Right ventricle myocardium inferior (tissue), 1 donor: Measurements from ENCODE around the gene CFAP298. TPM values are rescaled to one million over a fixed set of nuclear protein-coding genes. Genes with fewer than 3 reads are reported as not detected.
"Not testable (repeated sequence)": the region's sequence is repeated elsewhere in the genome, so short reads cannot be mapped to it uniquely, and the experiment has no call there.

Experiments used
- ATAC-seq: fragments of 200-7000 bp; cut with Tn5 transposase; one replicate; pipeline ENCODE4 v1.9.1; 2020; ENCODE audit warnings: mild to moderate bottlenecking, moderate library complexity
- DNase-seq: peaks from one replicate; pipeline ENCODE4 v3.0.0; 2021; ENCODE audit errors: missing footprints
- intact Hi-C: fragments of 100-400 bp; cut with DNase I; formaldehyde crosslinking; loops from one replicate; pipeline ENCODE4 v1.11.0; 2022
- long read RNA-seq: library from polyadenylated mRNA; unstranded; transcript quantifications from one replicate; pipeline ENCODE4 v2.0.0, GENCODE V29; 2021
- total RNA-seq: library from RNA; stranded (reverse); fragmentation: NEBNext Ultra II Directional; extraction: Animal tissue kit (Norgen Biotek cat#: 25700); gene quantifications from one replicate; pipeline ENCODE4 v1.2.1, GENCODE V29; 2021
- donor health status: DM: no; HTN: yes; CAD: no; lungs with severe emphysema.

The CFAP298 gene
- total RNA-seq: 18.4 TPM
- long read RNA-seq, transcript CFAP298-201 (7 exons, 1,692 nt): major isoform, 8 of 10 reads
- long read RNA-seq, partial matches to known transcripts: 0 of 10 reads
- long read RNA-seq, other reads (novel, unspliced or antisense): 2 of 10 reads

- intact Hi-C loops: loop anchor here (5.0 kb wide), 1 partner anchor 200 kb away; the partner anchor contains the start of gene EVA1C
- peak; percentile 91 for DNase-seq
- peak; percentile 96 for ATAC-seq
These were observed at the start of gene CFAP298 for GRCh38 chr21:32612075-32612998. CFAP298 (minus strand) TSS chr21:32612377; CDS start chr21:32612243, 134 bp downstream.

- intact Hi-C loops: not testable (repeated sequence)
These were observed 49.0 kb upstream of the CFAP298 start for GRCh38 chr21:32661026-32661782.

GRCh38 chr21:32658524-32658923, 46.3 kb upstream of the CFAP298 start:
- DNase-seq (no peak), ATAC-seq (no peak)
- intact Hi-C loops: no loop called here

More at GRCh38 chr21:32661026-32661782, 49.0 kb upstream of the CFAP298 start:
- ATAC-seq, DNase-seq: not testable (repeated sequence)

GRCh38 chr21:32653326-32653901, 41.2 kb upstream of the CFAP298 start:
- ATAC-seq (no peak), DNase-seq (no peak)
- intact Hi-C loops: loop anchor here (5.0 kb wide), 1 partner anchor 174 kb away; no protein-coding TSS in a partner anchor

- DNase-seq: no peak
- ATAC-seq: no peak
- intact Hi-C loops: no loop called here
These were observed 36.0 kb upstream of the CFAP298 start for GRCh38 chr21:32648165-32648564.

- ATAC-seq: no peak
- no peak for DNase-seq
- intact Hi-C loops: no loop called here
These were observed 33.3 kb upstream of the CFAP298 start for GRCh38 chr21:32645261-32646182.

GRCh38 chr21:32641710-32642698, 29.8 kb upstream of the CFAP298 start:
- DNase-seq (no peak), ATAC-seq (no peak)
- intact Hi-C loops: no loop called here

GRCh38 chr21:32626621-32627196, 14.5 kb upstream of the CFAP298 start:
- DNase-seq (no peak), ATAC-seq (no peak)
- intact Hi-C loops: no loop called here

GRCh38 chr21:32618218-32618617, 6.0 kb upstream of the CFAP298 start:
- DNase-seq, ATAC-seq, intact Hi-C loops: not testable (repeated sequence)

- intact Hi-C loops: loop anchor here (5.0 kb wide), 1 partner anchor 201 kb away; the partner anchor contains the start of gene EVA1C
- DNase-seq (no peak), ATAC-seq (no peak)
These were observed 1.4 kb upstream of the CFAP298 start for GRCh38 chr21:32613436-32614043.

- ATAC-seq: no peak
- intact Hi-C loops: loop anchor here (5.0 kb wide), 1 partner anchor 201 kb away; the partner anchor contains the start of gene EVA1C
These were observed 791 bp upstream of the CFAP298 start for GRCh38 chr21:32612999-32613337.

GRCh38 chr21:32611471-32611997, 643 bp downstream of the CFAP298 start:
- DNase-seq: peak; percentile 61
- peak; percentile 11 for ATAC-seq
- intact Hi-C loops: loop anchor here (5.0 kb wide), 1 partner anchor 199 kb away; the partner anchor contains the start of gene EVA1C

More at GRCh38 chr21:32612999-32613337, 791 bp upstream of the CFAP298 start:
- no peak for DNase-seq

GRCh38 chr21:32610940-32611339, 1.2 kb downstream of the CFAP298 start:
- not testable (repeated sequence) for DNase-seq, ATAC-seq
- intact Hi-C loops: loop anchor here (5.0 kb wide), 1 partner anchor 199 kb away; the partner anchor contains the start of gene EVA1C

- intact Hi-C loops: no loop called here
- no peak for ATAC-seq
- no peak for DNase-seq
These were observed 3.3 kb downstream of the CFAP298 start for GRCh38 chr21:32608851-32609250.

- ATAC-seq (no peak), DNase-seq (no peak)
- intact Hi-C loops: no loop called here
These were observed 6.7 kb downstream of the CFAP298 start for GRCh38 chr21:32605469-32605868.
